HEK293 (cell line): ENCODE results near the gene ZNF614.

Experiments used
- EGR2 ChIP-seq: fragments of 450-650 bp; formaldehyde crosslinking; IDR thresholded peaks from 2 replicates; pipeline ENCODE4 v1.5.1; 2016; ENCODE audit warnings: low read depth, missing biosample characterization, missing genetic modification characterization
- GLI4 ChIP-seq: fragments of 450-650 bp; formaldehyde crosslinking; IDR thresholded peaks from 2 replicates; pipeline ENCODE4 v1.5.1; 2016; ENCODE audit warnings: missing biosample characterization, missing genetic modification characterization
- GLIS1 ChIP-seq: fragments of 450-650 bp; formaldehyde crosslinking; IDR thresholded peaks from 2 replicates; pipeline ENCODE4 v1.5.1; 2016; ENCODE audit warnings: missing biosample characterization, missing genetic modification characterization
- HOXA7 ChIP-seq: sonication (generic); formaldehyde crosslinking; IDR thresholded peaks from 2 replicates; pipeline ENCODE4 v1.8.1; 2022; ENCODE audit warnings: missing genetic modification reagents, borderline replicate concordance
- KLF1 ChIP-seq: fragments of 450-650 bp; formaldehyde crosslinking; IDR thresholded peaks from 2 replicates; pipeline ENCODE4 v1.5.1; 2016; ENCODE audit warnings: missing biosample characterization, missing genetic modification characterization
- KLF16 ChIP-seq: fragments of 450-650 bp; formaldehyde crosslinking; IDR thresholded peaks from 2 replicates; pipeline ENCODE4 v1.5.1; 2017; ENCODE audit warnings: missing biosample characterization, missing genetic modification characterization
- SCRT1 ChIP-seq: fragments of 450-650 bp; formaldehyde crosslinking; IDR thresholded peaks from 2 replicates; pipeline ENCODE4 v1.5.1; 2016; ENCODE audit warnings: missing biosample characterization, missing genetic modification characterization, borderline replicate concordance
- ZBTB7A ChIP-seq: fragments of 450-650 bp; formaldehyde crosslinking; IDR thresholded peaks from 2 replicates; pipeline ENCODE4 v1.5.1; 2016; ENCODE audit warnings: low read depth, missing biosample characterization, missing genetic modification characterization
- ZFP41 ChIP-seq: fragments of 450-650 bp; formaldehyde crosslinking; IDR thresholded peaks from 2 replicates; pipeline ENCODE4 v1.5.1; 2016; ENCODE audit warnings: missing biosample characterization, missing genetic modification characterization, borderline replicate concordance
- ZNF114 ChIP-seq: fragments of 450-650 bp; formaldehyde crosslinking; IDR thresholded peaks from 2 replicates; pipeline ENCODE4 v1.5.0; 2017; ENCODE audit warnings: missing biosample characterization, missing genetic modification characterization
- ZNF132 ChIP-seq: fragments of 450-650 bp; formaldehyde crosslinking; IDR thresholded peaks from 2 replicates; pipeline ENCODE4 v1.5.1; 2017; ENCODE audit warnings: missing biosample characterization, missing genetic modification characterization, borderline replicate concordance
- ZNF184 ChIP-seq: fragments of 450-650 bp; IDR thresholded peaks from 2 replicates; pipeline ENCODE4 v1.5.1; 2018; ENCODE audit warnings: missing biosample characterization, mild to moderate bottlenecking, missing genetic modification characterization
- ZNF214 ChIP-seq: fragments of 450-650 bp; formaldehyde crosslinking; IDR thresholded peaks from 2 replicates; pipeline ENCODE4 v1.5.1; 2017; ENCODE audit warnings: missing biosample characterization, mild to moderate bottlenecking, missing genetic modification characterization, borderline replicate concordance
- ZNF221 ChIP-seq: fragments of 450-650 bp; formaldehyde crosslinking; IDR thresholded peaks from 2 replicates; pipeline ENCODE4 v1.5.1; 2017; ENCODE audit warnings: missing biosample characterization, missing genetic modification characterization, borderline replicate concordance
- ZNF292 ChIP-seq: fragments of 450-650 bp; formaldehyde crosslinking; IDR thresholded peaks from 2 replicates; pipeline ENCODE4 v1.5.1; 2016; ENCODE audit warnings: low read depth, missing biosample characterization, missing genetic modification characterization, borderline replicate concordance
- ZNF311 ChIP-seq: fragments of 450-650 bp; formaldehyde crosslinking; IDR thresholded peaks from 2 replicates; pipeline ENCODE4 v1.5.1; 2017; ENCODE audit warnings: missing biosample characterization, missing genetic modification characterization, borderline replicate concordance
- ZNF341 ChIP-seq: fragments of 450-650 bp; formaldehyde crosslinking; IDR thresholded peaks from 2 replicates; pipeline ENCODE4; 2016; ENCODE audit warnings: low read depth, missing biosample characterization, missing genetic modification characterization
- ZNF433 ChIP-seq: fragments of 450-650 bp; formaldehyde crosslinking; IDR thresholded peaks from 2 replicates; pipeline ENCODE4 v1.5.1; 2016; ENCODE audit warnings: missing biosample characterization, missing genetic modification characterization, low read depth
- ZNF530 ChIP-seq: fragments of 450-650 bp; formaldehyde crosslinking; IDR thresholded peaks from 2 replicates; pipeline ENCODE4 v1.5.1; 2016; ENCODE audit warnings: low read depth, missing biosample characterization, missing genetic modification characterization
- ZNF549 ChIP-seq: fragments of 450-650 bp; IDR thresholded peaks from 2 replicates; pipeline ENCODE4 v1.5.1; 2018; ENCODE audit warnings: missing biosample characterization, missing genetic modification characterization, mild to moderate bottlenecking, inconsistent platforms, moderate library complexity
- ZNF560 ChIP-seq: fragments of 450-650 bp; formaldehyde crosslinking; IDR thresholded peaks from 2 replicates; pipeline ENCODE4 v1.5.1; 2017; ENCODE audit warnings: missing biosample characterization, missing genetic modification characterization, borderline replicate concordance
- ZNF585B ChIP-seq: fragments of 450-650 bp; formaldehyde crosslinking; IDR thresholded peaks from 2 replicates; pipeline ENCODE4 v1.5.1; 2016; ENCODE audit warnings: missing biosample characterization, missing genetic modification characterization
- ZNF623 ChIP-seq: fragments of 450-650 bp; formaldehyde crosslinking; IDR thresholded peaks from 2 replicates; pipeline ENCODE4 v1.5.1; 2016; ENCODE audit warnings: missing biosample characterization, missing genetic modification characterization
- ZNF658 ChIP-seq: fragments of 450-650 bp; formaldehyde crosslinking; IDR thresholded peaks from 2 replicates; pipeline ENCODE4; 2016; ENCODE audit warnings: missing biosample characterization, missing genetic modification characterization
- ZNF670 ChIP-seq: fragments of 450-650 bp; formaldehyde crosslinking; IDR thresholded peaks from 2 replicates; pipeline ENCODE4 v1.5.1; 2016; ENCODE audit warnings: missing biosample characterization, missing genetic modification characterization, low read depth
- TF ChIP-seq, protein P1 (sequence below): fragments of 450-650 bp; formaldehyde crosslinking; IDR thresholded peaks from 2 replicates; pipeline ENCODE4 v1.5.1; 2016; ENCODE audit warnings: missing biosample characterization, missing genetic modification characterization
- TF ChIP-seq, protein P2 (sequence below): fragments of 450-650 bp; formaldehyde crosslinking; IDR thresholded peaks from 2 replicates; pipeline ENCODE4 v1.5.1; 2016; ENCODE audit warnings: missing biosample characterization, missing genetic modification characterization
- TF ChIP-seq, protein P3 (sequence below): fragments of 450-650 bp; formaldehyde crosslinking; IDR thresholded peaks from 2 replicates; pipeline ENCODE4 v1.5.1; 2016; ENCODE audit warnings: missing biosample characterization, missing genetic modification characterization
- TF ChIP-seq, protein P4 (sequence below): fragments of 450-650 bp; formaldehyde crosslinking; IDR thresholded peaks from 2 replicates; pipeline ENCODE4 v1.5.1; 2016; ENCODE audit warnings: missing biosample characterization, missing genetic modification characterization
- TF ChIP-seq, protein P5 (sequence below): fragments of 450-650 bp; formaldehyde crosslinking; optimal IDR thresholded peaks from 2 replicates; pipeline ENCODE3; 2016; ENCODE audit warnings: missing biosample characterization, mild to moderate bottlenecking, missing genetic modification characterization
- TF ChIP-seq, protein P6 (sequence below): fragments of 450-650 bp; formaldehyde crosslinking; IDR thresholded peaks from 2 replicates; pipeline ENCODE4 v1.5.1; 2017; ENCODE audit warnings: missing biosample characterization, missing genetic modification characterization

ZNF614 gene

DNA sequence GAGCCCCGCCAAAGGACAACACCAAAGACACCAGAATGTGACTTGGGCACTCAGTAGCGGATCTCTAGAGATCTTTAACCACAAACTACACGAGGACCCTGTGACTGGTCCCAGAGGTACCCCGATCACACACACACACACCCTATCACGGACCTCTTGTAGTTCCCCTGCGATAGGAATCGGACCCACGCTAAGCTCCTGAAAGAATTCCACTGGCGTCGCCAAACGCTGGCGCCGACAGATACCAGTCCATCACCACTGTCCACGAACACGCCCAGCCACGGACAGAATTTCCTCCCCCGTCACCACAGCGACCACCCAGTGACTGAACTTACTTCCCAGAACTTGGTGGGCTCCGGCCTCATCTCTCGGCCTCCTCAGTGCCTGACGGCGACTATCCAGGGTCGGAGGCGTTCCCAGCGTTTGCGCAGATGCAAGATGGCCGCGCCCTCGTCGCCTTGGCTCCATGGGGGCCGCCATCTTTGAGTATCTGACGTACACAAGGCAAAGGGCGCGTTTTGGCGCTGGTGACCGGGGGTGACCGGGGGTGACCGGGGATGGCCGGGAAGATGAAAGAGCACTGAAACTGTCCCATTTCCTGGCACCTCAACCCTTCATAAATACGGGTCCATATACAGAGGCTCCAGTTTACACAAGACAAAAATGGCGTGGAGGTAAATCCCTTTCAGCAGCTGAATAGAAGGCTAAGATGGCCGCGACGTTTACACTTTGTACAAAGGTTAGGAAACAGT is 20.2 kb downstream of the ZNF614 start, which contains the start of gene ZNF615 (continued):
- TF ChIP-seq, protein P1, sequence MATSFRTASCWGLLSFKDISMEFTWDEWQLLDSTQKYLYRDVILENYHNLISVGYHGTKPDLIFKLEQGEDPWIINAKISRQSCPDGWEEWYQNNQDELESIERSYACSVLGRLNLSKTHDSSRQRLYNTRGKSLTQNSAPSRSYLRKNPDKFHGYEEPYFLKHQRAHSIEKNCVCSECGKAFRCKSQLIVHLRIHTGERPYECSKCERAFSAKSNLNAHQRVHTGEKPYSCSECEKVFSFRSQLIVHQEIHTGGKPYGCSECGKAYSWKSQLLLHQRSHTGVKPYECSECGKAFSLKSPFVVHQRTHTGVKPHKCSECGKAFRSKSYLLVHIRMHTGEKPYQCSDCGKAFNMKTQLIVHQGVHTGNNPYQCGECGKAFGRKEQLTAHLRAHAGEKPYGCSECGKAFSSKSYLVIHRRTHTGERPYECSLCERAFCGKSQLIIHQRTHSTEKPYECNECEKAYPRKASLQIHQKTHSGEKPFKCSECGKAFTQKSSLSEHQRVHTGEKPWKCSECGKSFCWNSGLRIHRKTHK (tag by site-specific recombination), result no peak
- no peak for TF ChIP-seq ZFP41 (tag by site-specific recombination)
- no peak for TF ChIP-seq ZNF670 (tag by site-specific recombination)
- TF ChIP-seq KLF16 (tag by site-specific recombination), result no peak
- no peak for TF ChIP-seq ZBTB7A
- TF ChIP-seq, protein P2, sequence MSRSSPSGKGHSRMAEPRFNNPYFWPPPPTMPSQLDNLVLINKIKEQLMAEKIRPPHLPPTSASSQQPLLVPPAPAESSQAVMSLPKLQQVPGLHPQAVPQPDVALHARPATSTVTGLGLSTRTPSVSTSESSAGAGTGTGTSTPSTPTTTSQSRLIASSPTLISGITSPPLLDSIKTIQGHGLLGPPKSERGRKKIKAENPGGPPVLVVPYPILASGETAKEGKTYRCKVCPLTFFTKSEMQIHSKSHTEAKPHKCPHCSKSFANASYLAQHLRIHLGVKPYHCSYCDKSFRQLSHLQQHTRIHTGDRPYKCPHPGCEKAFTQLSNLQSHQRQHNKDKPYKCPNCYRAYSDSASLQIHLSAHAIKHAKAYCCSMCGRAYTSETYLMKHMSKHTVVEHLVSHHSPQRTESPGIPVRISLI (tag by site-specific recombination), result no peak
- TF ChIP-seq, protein P3, sequence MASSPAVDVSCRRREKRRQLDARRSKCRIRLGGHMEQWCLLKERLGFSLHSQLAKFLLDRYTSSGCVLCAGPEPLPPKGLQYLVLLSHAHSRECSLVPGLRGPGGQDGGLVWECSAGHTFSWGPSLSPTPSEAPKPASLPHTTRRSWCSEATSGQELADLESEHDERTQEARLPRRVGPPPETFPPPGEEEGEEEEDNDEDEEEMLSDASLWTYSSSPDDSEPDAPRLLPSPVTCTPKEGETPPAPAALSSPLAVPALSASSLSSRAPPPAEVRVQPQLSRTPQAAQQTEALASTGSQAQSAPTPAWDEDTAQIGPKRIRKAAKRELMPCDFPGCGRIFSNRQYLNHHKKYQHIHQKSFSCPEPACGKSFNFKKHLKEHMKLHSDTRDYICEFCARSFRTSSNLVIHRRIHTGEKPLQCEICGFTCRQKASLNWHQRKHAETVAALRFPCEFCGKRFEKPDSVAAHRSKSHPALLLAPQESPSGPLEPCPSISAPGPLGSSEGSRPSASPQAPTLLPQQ (tag by site-specific recombination), result no peak
- no peak for TF ChIP-seq ZNF214 (tag by site-specific recombination)
- TF ChIP-seq ZNF184, result no peak
- no peak for TF ChIP-seq ZNF549 (tag by site-specific recombination)
- no peak for TF ChIP-seq ZNF341 (tag by site-specific recombination)
- no peak for TF ChIP-seq ZNF560 (tag by site-specific recombination)
- no peak for TF ChIP-seq ZNF292 (tag by site-specific recombination)
- TF ChIP-seq, protein P4, sequence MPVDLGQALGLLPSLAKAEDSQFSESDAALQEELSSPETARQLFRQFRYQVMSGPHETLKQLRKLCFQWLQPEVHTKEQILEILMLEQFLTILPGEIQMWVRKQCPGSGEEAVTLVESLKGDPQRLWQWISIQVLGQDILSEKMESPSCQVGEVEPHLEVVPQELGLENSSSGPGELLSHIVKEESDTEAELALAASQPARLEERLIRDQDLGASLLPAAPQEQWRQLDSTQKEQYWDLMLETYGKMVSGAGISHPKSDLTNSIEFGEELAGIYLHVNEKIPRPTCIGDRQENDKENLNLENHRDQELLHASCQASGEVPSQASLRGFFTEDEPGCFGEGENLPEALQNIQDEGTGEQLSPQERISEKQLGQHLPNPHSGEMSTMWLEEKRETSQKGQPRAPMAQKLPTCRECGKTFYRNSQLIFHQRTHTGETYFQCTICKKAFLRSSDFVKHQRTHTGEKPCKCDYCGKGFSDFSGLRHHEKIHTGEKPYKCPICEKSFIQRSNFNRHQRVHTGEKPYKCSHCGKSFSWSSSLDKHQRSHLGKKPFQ (tag by site-specific recombination), result no peak
- no peak for TF ChIP-seq GLI4 (tag by site-specific recombination)
- peak; percentile 78 for TF ChIP-seq GLIS1 (tag by site-specific recombination)
- no peak for TF ChIP-seq ZNF623 (tag by site-specific recombination)
- TF ChIP-seq ZNF530 (tag by site-specific recombination), result no peak
- no peak for TF ChIP-seq ZNF433 (tag by site-specific recombination)
- TF ChIP-seq HOXA7 (CRISPR knock-in tag), result no peak
- TF ChIP-seq ZNF114 (tag by site-specific recombination), result no peak
- TF ChIP-seq, protein P5, sequence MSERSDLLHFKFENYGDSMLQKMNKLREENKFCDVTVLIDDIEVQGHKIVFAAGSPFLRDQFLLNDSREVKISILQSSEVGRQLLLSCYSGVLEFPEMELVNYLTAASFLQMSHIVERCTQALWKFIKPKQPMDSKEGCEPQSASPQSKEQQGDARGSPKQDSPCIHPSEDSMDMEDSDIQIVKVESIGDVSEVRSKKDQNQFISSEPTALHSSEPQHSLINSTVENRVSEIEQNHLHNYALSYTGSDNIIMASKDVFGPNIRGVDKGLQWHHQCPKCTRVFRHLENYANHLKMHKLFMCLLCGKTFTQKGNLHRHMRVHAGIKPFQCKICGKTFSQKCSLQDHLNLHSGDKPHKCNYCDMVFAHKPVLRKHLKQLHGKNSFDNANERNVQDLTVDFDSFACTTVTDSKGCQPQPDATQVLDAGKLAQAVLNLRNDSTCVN, result peak; percentile 20
- no peak for TF ChIP-seq ZNF658 (tag by site-specific recombination)
- no peak for TF ChIP-seq ZNF585B (tag by site-specific recombination)
- TF ChIP-seq ZNF221 (tag by site-specific recombination), result no peak
- TF ChIP-seq SCRT1, result no peak
- no peak for TF ChIP-seq ZNF311 (tag by site-specific recombination)
- no peak for TF ChIP-seq ZNF132 (tag by site-specific recombination)
- TF ChIP-seq EGR2 (tag by site-specific recombination), result 0 out of 2 replicates have a peak, but pooled peaks have one; percentile 5
- no peak for TF ChIP-seq KLF1 (tag by site-specific recombination)
- TF ChIP-seq, protein P6, sequence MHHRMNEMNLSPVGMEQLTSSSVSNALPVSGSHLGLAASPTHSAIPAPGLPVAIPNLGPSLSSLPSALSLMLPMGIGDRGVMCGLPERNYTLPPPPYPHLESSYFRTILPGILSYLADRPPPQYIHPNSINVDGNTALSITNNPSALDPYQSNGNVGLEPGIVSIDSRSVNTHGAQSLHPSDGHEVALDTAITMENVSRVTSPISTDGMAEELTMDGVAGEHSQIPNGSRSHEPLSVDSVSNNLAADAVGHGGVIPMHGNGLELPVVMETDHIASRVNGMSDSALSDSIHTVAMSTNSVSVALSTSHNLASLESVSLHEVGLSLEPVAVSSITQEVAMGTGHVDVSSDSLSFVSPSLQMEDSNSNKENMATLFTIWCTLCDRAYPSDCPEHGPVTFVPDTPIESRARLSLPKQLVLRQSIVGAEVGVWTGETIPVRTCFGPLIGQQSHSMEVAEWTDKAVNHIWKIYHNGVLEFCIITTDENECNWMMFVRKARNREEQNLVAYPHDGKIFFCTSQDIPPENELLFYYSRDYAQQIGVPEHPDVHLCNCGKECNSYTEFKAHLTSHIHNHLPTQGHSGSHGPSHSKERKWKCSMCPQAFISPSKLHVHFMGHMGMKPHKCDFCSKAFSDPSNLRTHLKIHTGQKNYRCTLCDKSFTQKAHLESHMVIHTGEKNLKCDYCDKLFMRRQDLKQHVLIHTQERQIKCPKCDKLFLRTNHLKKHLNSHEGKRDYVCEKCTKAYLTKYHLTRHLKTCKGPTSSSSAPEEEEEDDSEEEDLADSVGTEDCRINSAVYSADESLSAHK (tag by site-specific recombination), result no peak
